Peyer's patch (tissue), 4 donors: Measurements from ENCODE around the gene ANKRD30A. TPM values are rescaled to one million over a fixed set of nuclear protein-coding genes. Genes with fewer than 3 reads are reported as not detected.

Experiments used
- DNase-seq, 3 donors: peaks; one replicate each; pipeline ENCODE4 v3.0.0-alpha.2; 2017 to 2019
- H3K27ac ChIP-seq, 4 donors: fragments of 200-600 bp; sonication (generic); one replicate each; pipeline ENCODE4 v1.5.1; 2016 to 2019
- H3K27me3 ChIP-seq, 2 donors: fragments of 200-600 bp; sonication (generic); one replicate each; pipeline ENCODE4 v1.5.1; 2019
- H3K36me3 ChIP-seq, 3 donors: fragments of 200-600 bp; sonication (generic); one replicate each; pipeline ENCODE4 v1.5.1; 2016 to 2019
- H3K4me1 ChIP-seq, 4 donors: fragments of 200-600 bp; sonication (generic); one replicate each; pipeline ENCODE4 v1.5.1; 2016 to 2019
- H3K4me3 ChIP-seq, 4 donors: fragments of 200-600 bp; sonication (generic); 1 replicate in 3 of 4; 2 replicates in 1 of 4; pipeline ENCODE4 v1.5.1; 2016 to 2019; ENCODE audit warnings: mild to moderate bottlenecking in 1 of 4
- H3K9me3 ChIP-seq, 4 donors: fragments of 200-600 bp; sonication (generic); one replicate each; pipeline ENCODE4 v1.5.1; 2016 to 2019; ENCODE audit warnings: mild to moderate bottlenecking in 1 of 4
- CTCF ChIP-seq, 6 experiments: fragments of 450-650 bp in 4 of 6; fragments of 200-600 bp in 2 of 6; sonication (generic) in 1 of 6; IDR thresholded peaks; one replicate each; pipeline ENCODE4 v1.5.1; 2017 to 2019; ENCODE audit warnings: antibody characterized with exemption in 6 of 6, mild to moderate bottlenecking in 3 of 6, moderate library complexity in 1 of 6
- POLR2A ChIP-seq, 2 donors: fragments of 450-650 bp; IDR thresholded peaks; one replicate each; pipeline ENCODE4 v1.5.1; 2017; ENCODE audit warnings: antibody characterized with exemption in 2 of 2, mild to moderate bottlenecking in 2 of 2, moderate library complexity in 2 of 2
- total RNA-seq, 4 donors: library from RNA; depleted of rRNA; stranded (reverse); fragments of >200 nt; gene quantifications; one replicate each; pipeline ENCODE4 v1.1.0, GENCODE V29; 2016

ANKRD30A gene
- total RNA-seq, 4 donors from 2014 or later, result not detected

- no peaks in the 10 kb centered on the region for H3K27me3 ChIP-seq
- no peak overlapping the region for H3K27ac ChIP-seq
- TF ChIP-seq CTCF (IDR thresholded peaks at IDR 0.05) (no peak), POLR2A (IDR thresholded peaks at IDR 0.05) (no peak)
- no peaks in the 10 kb centered on the region for H3K9me3 ChIP-seq
- no peak overlapping the region for H3K4me3 ChIP-seq
- DNase-seq, result no peak
- H3K4me1 ChIP-seq, result no peaks in the 10 kb centered on the region
- H3K36me3 ChIP-seq, result no peaks in the 10 kb centered on the region
These were observed 159.7 kb downstream of the ANKRD30A start for GRCh38 chr10:37285063-37285462.

GRCh38 chr10:37289833-37290464 lies 164.6 kb downstream of the ANKRD30A start:
- TF ChIP-seq POLR2A (IDR thresholded peaks at IDR 0.05) (no peak), CTCF (IDR thresholded peaks at IDR 0.05) (no peak)
- Histone ChIP-seq H3K4me1 (no peaks in the 10 kb centered on the region), H3K27me3 (no peaks in the 10 kb centered on the region), H3K27ac (no peak overlapping the region), H3K9me3 (no peaks in the 10 kb centered on the region), H3K4me3 (no peak overlapping the region), H3K36me3 (no peaks in the 10 kb centered on the region)
- DNase-seq, result no peak

GRCh38 chr10:37301271-37301670 lies 175.9 kb downstream of the ANKRD30A start:
- H3K9me3 ChIP-seq, result peaks cover 0 to 3% (median 0%) of the 10 kb centered on the region in 4 donors
- no peak overlapping the region for H3K27ac ChIP-seq
- H3K27me3 ChIP-seq, result no peaks in the 10 kb centered on the region
- TF ChIP-seq CTCF (IDR thresholded peaks at IDR 0.05) (no peak), POLR2A (IDR thresholded peaks at IDR 0.05) (no peak)
- no peak overlapping the region for H3K4me3 ChIP-seq
- H3K4me1 ChIP-seq, result no peaks in the 10 kb centered on the region
- DNase-seq, result no peak
- H3K36me3 ChIP-seq, result no peaks in the 10 kb centered on the region

GRCh38 chr10:37304036-37304435 lies 178.6 kb downstream of the ANKRD30A start:
- no peak for DNase-seq
- Histone ChIP-seq H3K4me3 (no peak overlapping the region), H3K4me1 (no peaks in the 10 kb centered on the region), H3K36me3 (no peaks in the 10 kb centered on the region), H3K27ac (no peak overlapping the region), H3K9me3 (peaks cover 0 to 1% (median 0%) of the 10 kb centered on the region in 4 donors), H3K27me3 (no peaks in the 10 kb centered on the region)
- no peak for TF ChIP-seq CTCF (IDR thresholded peaks at IDR 0.05)
- TF ChIP-seq POLR2A (IDR thresholded peaks at IDR 0.05), result no peak

- Histone ChIP-seq H3K4me1 (no peaks in the 10 kb centered on the region), H3K27me3 (no peaks in the 10 kb centered on the region), H3K36me3 (no peaks in the 10 kb centered on the region), H3K9me3 (no peaks in the 10 kb centered on the region), H3K4me3 (no peak overlapping the region), H3K27ac (no peak overlapping the region)
- TF ChIP-seq CTCF (IDR thresholded peaks at IDR 0.05), result no peak
- no peak for TF ChIP-seq POLR2A (IDR thresholded peaks at IDR 0.05)
- no peak for DNase-seq
These were observed 189.0 kb downstream of the ANKRD30A start for GRCh38 chr10:37314350-37314749.

- H3K4me3 ChIP-seq, result no peak overlapping the region
- no peaks in the 10 kb centered on the region for H3K9me3 ChIP-seq
- H3K27me3 ChIP-seq, result no peaks in the 10 kb centered on the region
- no peaks in the 10 kb centered on the region for H3K4me1 ChIP-seq
- no peak for DNase-seq
- TF ChIP-seq POLR2A (IDR thresholded peaks at IDR 0.05) (no peak), CTCF (IDR thresholded peaks at IDR 0.05) (no peak)
- no peaks in the 10 kb centered on the region for H3K36me3 ChIP-seq
- H3K27ac ChIP-seq, result no peak overlapping the region
These were observed 189.5 kb downstream of the ANKRD30A start for GRCh38 chr10:37314862-37315261.
